Activated CD4-positive, alpha-beta T cell treated with anti-CD3 and anti-CD28 coated beads for 1 hour (primary cell): ENCODE results near the gene POLL.

Experiments used
- DNase-seq: peaks from one replicate; pipeline ENCODE4 v3.0.0-alpha.2; 2020

Gene POLL

GRCh38 chr10:101559596-101560297 is 28.3 kb downstream of the POLL start:
- no peak for DNase-seq

- no peak for DNase-seq
These were observed 29.1 kb downstream of the POLL start for GRCh38 chr10:101558671-101559595.

GRCh38 chr10:101558204-101558603 is 29.9 kb downstream of the POLL start:
- DNase-seq = no peak

- DNase-seq = no peak
These were observed 30.5 kb downstream of the POLL start for GRCh38 chr10:101557541-101557940.

- no peak for DNase-seq
These were observed 35.6 kb downstream of the POLL start for GRCh38 chr10:101552442-101552841.

- DNase-seq = no peak
These were observed 37.1 kb downstream of the POLL start for GRCh38 chr10:101550965-101551364.

GRCh38 chr10:101545898-101546297 is 42.2 kb downstream of the POLL start:
- DNase-seq = no peak

- no peak for DNase-seq
These were observed 49.6 kb downstream of the POLL start for GRCh38 chr10:101538446-101538845.

- no peak for DNase-seq
These were observed 51.3 kb downstream of the POLL start for GRCh38 chr10:101536800-101537199.

- DNase-seq = no peak
These were observed 52.1 kb downstream of the POLL start for GRCh38 chr10:101535949-101536348.

- DNase-seq = no peak
These were observed 58.1 kb downstream of the POLL start for GRCh38 chr10:101529725-101530553.

- DNase-seq = no peak
These were observed 58.9 kb downstream of the POLL start for GRCh38 chr10:101529207-101529606.
